Activated CD4-positive, alpha-beta memory T cell treated with anti-CD3 and anti-CD28 coated beads, Interleukin-2, amount 10 ng/mL, durations not matched to agents 7 days and 5 days (primary cell): ENCODE measurements around the gene DCUN1D4. TPM values are rescaled to one million over a fixed set of nuclear protein-coding genes. Genes with fewer than 3 reads are reported as not detected.

ENCODE experiments used
- CTCF ChIA-PET: fragments of 350-600 bp; sonication (Branson Sonifier 250); formaldehyde crosslinking; loops from one replicate; lab custom pipeline; 2021; ENCODE audit warnings: antibody characterized with exemption, inconsistent platforms; lab: Charles Lee
- POLR2A ChIA-PET: fragments of 350-600 bp; sonication (Branson Sonifier 250); formaldehyde crosslinking; loops from one replicate; lab custom pipeline; 2021; ENCODE audit warnings: antibody characterized with exemption; lab: Charles Lee
- DNase-seq: peaks from one replicate; pipeline ENCODE4 v3.0.0-alpha.2; 2020
- H3K27ac Mint-ChIP-seq: one replicate; pipeline ENCODE4 v1.8.0; 2021; ENCODE audit warnings: mild to moderate bottlenecking, mixed read lengths
- H3K27me3 Mint-ChIP-seq: one replicate; pipeline ENCODE4 v1.8.0; 2021; ENCODE audit warnings: mixed read lengths
- H3K36me3 Mint-ChIP-seq: one replicate; pipeline ENCODE4 v1.8.0; 2021; ENCODE audit warnings: low read depth, mixed read lengths
- H3K4me1 Mint-ChIP-seq: one replicate; pipeline ENCODE4 v1.8.0; 2021; ENCODE audit warnings: mixed read lengths
- H3K4me3 Mint-ChIP-seq: one replicate; pipeline ENCODE4 v1.8.0; 2021; ENCODE audit warnings: mild to moderate bottlenecking, mixed read lengths
- H3K9me3 Mint-ChIP-seq: one replicate; pipeline ENCODE4 v1.8.0; 2021; ENCODE audit warnings: mixed read lengths
- total RNA-seq, 2 experiments: library from RNA; stranded (reverse); gene quantifications; one replicate each; pipeline ENCODE4 v1.2.3, GENCODE V29; 2021

Gene DCUN1D4
- total RNA-seq, 2 experiments from 2014 or later, result 28.9 TPM

GRCh38 chr4:51862199-51862598 lies 19.2 kb downstream of the DCUN1D4 start:
- no peak for DNase-seq
- Mint-ChIP-seq H3K36me3 (peaks cover 20% of the 10 kb centered on the region), H3K4me3 (no peak overlapping the region), H3K27ac (no peak overlapping the region), H3K4me1 (no peaks in the 10 kb centered on the region), H3K9me3 (no peaks in the 10 kb centered on the region), H3K27me3 (no peaks in the 10 kb centered on the region)
- CTCF ChIA-PET, result interaction anchor here (1.4 kb wide), 1 partner anchor 34 kb away, joined by 4 read pairs; no protein-coding TSS in a partner anchor
- POLR2A ChIA-PET, result no interaction called here

- Mint-ChIP-seq H3K27ac (no peak overlapping the region), H3K36me3 (peaks cover 21% of the 10 kb centered on the region), H3K27me3 (no peaks in the 10 kb centered on the region), H3K4me3 (no peak overlapping the region), H3K9me3 (no peaks in the 10 kb centered on the region), H3K4me1 (no peaks in the 10 kb centered on the region)
- ChIA-PET POLR2A (no interaction called here), CTCF (interaction anchor here (1.4 kb wide), 1 partner anchor 33 kb away, joined by 4 read pairs; no protein-coding TSS in a partner anchor)
- DNase-seq, result no peak
Observed at GRCh38 chr4:51862781-51863180, 19.8 kb downstream of the DCUN1D4 start.

GRCh38 chr4:51865717-51866116 lies 22.8 kb downstream of the DCUN1D4 start:
- ChIA-PET POLR2A (no interaction called here), CTCF (no interaction called here)
- Mint-ChIP-seq H3K27me3 (no peaks in the 10 kb centered on the region), H3K36me3 (peaks cover 23% of the 10 kb centered on the region), H3K4me1 (no peaks in the 10 kb centered on the region), H3K4me3 (no peak overlapping the region), H3K9me3 (no peaks in the 10 kb centered on the region), H3K27ac (no peak overlapping the region)
- DNase-seq, result no peak

GRCh38 chr4:51866835-51867234 lies 23.9 kb downstream of the DCUN1D4 start:
- POLR2A ChIA-PET, result no interaction called here
- peaks cover 34% of the 10 kb centered on the region for H3K36me3 Mint-ChIP-seq
- CTCF ChIA-PET, result no interaction called here

GRCh38 chr4:51867689-51868448 lies 24.9 kb downstream of the DCUN1D4 start:
- no peaks in the 10 kb centered on the region for H3K9me3 Mint-ChIP-seq
- H3K27ac Mint-ChIP-seq, result no peak overlapping the region
- no peak overlapping the region for H3K4me3 Mint-ChIP-seq
- ChIA-PET POLR2A (no interaction called here), CTCF (interaction anchor here (0.9 kb wide), 1 partner anchor 12 kb away, joined by 3 read pairs; no protein-coding TSS in a partner anchor)
- H3K36me3 Mint-ChIP-seq, result peaks cover 43% of the 10 kb centered on the region
- DNase-seq, result no peak
- H3K4me1 Mint-ChIP-seq, result no peaks in the 10 kb centered on the region
- H3K27me3 Mint-ChIP-seq, result no peaks in the 10 kb centered on the region

More at GRCh38 chr4:51866835-51867234, 23.9 kb downstream of the DCUN1D4 start:
- H3K4me3 Mint-ChIP-seq, result no peak overlapping the region
- no peak overlapping the region for H3K27ac Mint-ChIP-seq
- no peak for DNase-seq
- no peaks in the 10 kb centered on the region for H3K4me1 Mint-ChIP-seq
- no peaks in the 10 kb centered on the region for H3K27me3 Mint-ChIP-seq
- no peaks in the 10 kb centered on the region for H3K9me3 Mint-ChIP-seq

- POLR2A ChIA-PET, result no interaction called here
- Mint-ChIP-seq H3K9me3 (no peaks in the 10 kb centered on the region), H3K27me3 (no peaks in the 10 kb centered on the region), H3K4me3 (no peak overlapping the region), H3K36me3 (peaks cover 49% of the 10 kb centered on the region), H3K4me1 (no peaks in the 10 kb centered on the region), H3K27ac (no peak overlapping the region)
- CTCF ChIA-PET, result interaction anchor here (1.1 to 1.5 kb wide), 2 partner anchors 10 to 16 kb away, joined by 3 to 4 read pairs; no protein-coding TSS in a partner anchor
- DNase-seq, result no peak
Observed at GRCh38 chr4:51868449-51868847, 25.5 kb downstream of the DCUN1D4 start.

GRCh38 chr4:51870441-51871188 lies 27.7 kb downstream of the DCUN1D4 start:
- Mint-ChIP-seq H3K4me1 (no peaks in the 10 kb centered on the region), H3K9me3 (no peaks in the 10 kb centered on the region), H3K36me3 (peaks cover 52% of the 10 kb centered on the region), H3K27me3 (no peaks in the 10 kb centered on the region), H3K4me3 (no peak overlapping the region), H3K27ac (no peak overlapping the region)
- CTCF ChIA-PET, result interaction anchor here (0.7 to 1.0 kb wide), 2 partner anchors 28 to 29 kb away, joined by 3 to 5 read pairs; partner anchors contain the start of gene DCUN1D4
- no peak for DNase-seq
- POLR2A ChIA-PET, result no interaction called here

- Mint-ChIP-seq H3K36me3 (peaks cover 49% of the 10 kb centered on the region), H3K4me3 (no peak overlapping the region), H3K27ac (no peak overlapping the region), H3K9me3 (no peaks in the 10 kb centered on the region), H3K4me1 (no peaks in the 10 kb centered on the region), H3K27me3 (no peaks in the 10 kb centered on the region)
- CTCF ChIA-PET, result no interaction called here
- POLR2A ChIA-PET, result no interaction called here
- no peak for DNase-seq
Observed at GRCh38 chr4:51872283-51872997, 29.5 kb downstream of the DCUN1D4 start.

GRCh38 chr4:51874551-51874950 lies 31.6 kb downstream of the DCUN1D4 start:
- Mint-ChIP-seq H3K36me3 (peaks cover 53% of the 10 kb centered on the region), H3K9me3 (no peaks in the 10 kb centered on the region), H3K27me3 (no peaks in the 10 kb centered on the region), H3K27ac (no peak overlapping the region), H3K4me3 (no peak overlapping the region), H3K4me1 (no peaks in the 10 kb centered on the region)
- no peak for DNase-seq
- ChIA-PET CTCF (no interaction called here), POLR2A (no interaction called here)

GRCh38 chr4:51878431-51878830 lies 35.5 kb downstream of the DCUN1D4 start:
- no peak for DNase-seq
- Mint-ChIP-seq H3K27ac (no peak overlapping the region), H3K4me1 (no peaks in the 10 kb centered on the region), H3K9me3 (no peaks in the 10 kb centered on the region), H3K4me3 (no peak overlapping the region), H3K36me3 (peaks cover 26% of the 10 kb centered on the region), H3K27me3 (no peaks in the 10 kb centered on the region)
- ChIA-PET POLR2A (interaction anchor here (0.9 kb wide), 1 partner anchor 36 kb away, joined by 3 read pairs; the partner anchor contains the start of gene DCUN1D4), CTCF (no interaction called here)

- ChIA-PET CTCF (interaction anchor here (1.1 kb wide), 2 partner anchors 13 to 38 kb away, joined by 3 read pairs; no protein-coding TSS in a partner anchor), POLR2A (no interaction called here)
- Mint-ChIP-seq H3K36me3 (peaks cover 19% of the 10 kb centered on the region), H3K4me1 (peaks cover 2% of the 10 kb centered on the region), H3K27me3 (no peaks in the 10 kb centered on the region), H3K27ac (no peak overlapping the region), H3K9me3 (no peaks in the 10 kb centered on the region), H3K4me3 (no peak overlapping the region)
- DNase-seq, result no peak
Observed at GRCh38 chr4:51880016-51880915, 37.3 kb downstream of the DCUN1D4 start.

- no peak overlapping the region for H3K27ac Mint-ChIP-seq
- POLR2A ChIA-PET, result no interaction called here
- peaks cover 2% of the 10 kb centered on the region for H3K4me1 Mint-ChIP-seq
- no peak for DNase-seq
- H3K4me3 Mint-ChIP-seq, result no peak overlapping the region
- CTCF ChIA-PET, result no interaction called here
- H3K9me3 Mint-ChIP-seq, result no peaks in the 10 kb centered on the region
- H3K36me3 Mint-ChIP-seq, result peaks cover 11% of the 10 kb centered on the region
- H3K27me3 Mint-ChIP-seq, result no peaks in the 10 kb centered on the region
Observed at GRCh38 chr4:51884055-51884454, 41.1 kb downstream of the DCUN1D4 start.
